RWPE2 (cell line): ENCODE results near the gene TEPSIN.

Source experiments
- ATAC-seq: fragments of 200-7000 bp; cut with Tn5 transposase; 3 replicates; pipeline ENCODE4 v1.9.1; 2021; ENCODE audit warnings: low read depth
- DNase-seq: peaks from one replicate; pipeline ENCODE4 v3.0.0-alpha.2; 2020; ENCODE audit warnings: low spot score
- H3K27ac ChIP-seq: fragments of 450-650 bp; 2 replicates; pipeline ENCODE4 v1.5.1; 2017; ENCODE audit warnings: mild to moderate bottlenecking; ENCODE audit not compliant: poor library complexity, severe bottlenecking
- H3K27me3 ChIP-seq: fragments of 250-450 bp; sonication (Bioruptor Pico); 2 replicates; pipeline ENCODE4 v1.5.1; 2021; ENCODE audit warnings: mild to moderate bottlenecking, moderate library complexity; ENCODE audit not compliant: insufficient read depth, poor library complexity, severe bottlenecking
- H3K36me3 ChIP-seq: fragments of 250-450 bp; sonication (Bioruptor Pico); 2 replicates; pipeline ENCODE4 v1.5.1; 2020; ENCODE audit warnings: low read depth, mild to moderate bottlenecking, moderate library complexity
- H3K4me1 ChIP-seq: fragments of 250-450 bp; sonication (Bioruptor Pico); 2 replicates; pipeline ENCODE4 v1.5.1; 2021; ENCODE audit warnings: mild to moderate bottlenecking, moderate library complexity; ENCODE audit not compliant: insufficient read depth, poor library complexity, severe bottlenecking
- H3K4me3 ChIP-seq: fragments of 250-450 bp; sonication (Bioruptor Pico); 2 replicates; pipeline ENCODE4 v1.5.1; 2021; ENCODE audit warnings: mild to moderate bottlenecking, moderate library complexity; ENCODE audit not compliant: severe bottlenecking
- H3K9me3 ChIP-seq: fragments of 250-450 bp; sonication (Bioruptor Pico); 2 replicates; pipeline ENCODE4 v1.5.1; 2021; ENCODE audit warnings: mild to moderate bottlenecking, moderate library complexity; ENCODE audit not compliant: severe bottlenecking
- CTCF ChIP-seq: fragments of 450-650 bp; IDR thresholded peaks from one replicate; pipeline ENCODE4 v1.5.1; 2017; ENCODE audit warnings: mild to moderate bottlenecking, moderate library complexity; ENCODE audit not compliant: poor library complexity, severe bottlenecking

TEPSIN gene

GRCh38 chr17:81276781-81277180 lies 37.9 kb upstream of the TEPSIN start:
- DNase-seq (no peak), ATAC-seq (no peak)
- no peak for TF ChIP-seq CTCF
- no peaks in the 10 kb centered on the region for H3K4me1 ChIP-seq
- no peaks in the 10 kb centered on the region for H3K27me3 ChIP-seq
- no peak overlapping the region for H3K27ac ChIP-seq
- H3K4me3 ChIP-seq, result no peak overlapping the region
- H3K9me3 ChIP-seq, result no peaks in the 10 kb centered on the region
- peaks cover 67% of the 10 kb centered on the region for H3K36me3 ChIP-seq

GRCh38 chr17:81274471-81274855 lies 35.6 kb upstream of the TEPSIN start:
- no peak for ATAC-seq
- TF ChIP-seq CTCF, result no peak
- Histone ChIP-seq H3K4me1 (no peaks in the 10 kb centered on the region), H3K9me3 (no peaks in the 10 kb centered on the region), H3K27me3 (no peaks in the 10 kb centered on the region), H3K4me3 (no peak overlapping the region), H3K36me3 (peaks cover 64% of the 10 kb centered on the region), H3K27ac (no peak overlapping the region)
- DNase-seq, result no peak

- Histone ChIP-seq H3K27ac (no peak overlapping the region), H3K9me3 (no peaks in the 10 kb centered on the region), H3K4me1 (no peaks in the 10 kb centered on the region), H3K27me3 (no peaks in the 10 kb centered on the region), H3K36me3 (peaks cover 70% of the 10 kb centered on the region), H3K4me3 (no peak overlapping the region)
- DNase-seq, result no peak
- ATAC-seq, result no peak
- no peak for TF ChIP-seq CTCF
Measured at GRCh38 chr17:81273698-81274470, 35.0 kb upstream of the TEPSIN start.

GRCh38 chr17:81272616-81273015 lies 33.8 kb upstream of the TEPSIN start:
- no peak for TF ChIP-seq CTCF
- DNase-seq (no peak), ATAC-seq (no peak)
- Histone ChIP-seq H3K4me3 (no peak overlapping the region), H3K27me3 (no peaks in the 10 kb centered on the region), H3K36me3 (peaks cover 78% of the 10 kb centered on the region), H3K9me3 (no peaks in the 10 kb centered on the region), H3K4me1 (no peaks in the 10 kb centered on the region), H3K27ac (no peak overlapping the region)

GRCh38 chr17:81271226-81271625 lies 32.4 kb upstream of the TEPSIN start:
- H3K9me3 ChIP-seq, result no peaks in the 10 kb centered on the region
- peaks cover 69% of the 10 kb centered on the region for H3K36me3 ChIP-seq
- H3K4me3 ChIP-seq, result no peak overlapping the region

More at GRCh38 chr17:81271226-81271625, 32.4 kb upstream of the TEPSIN start:
- Histone ChIP-seq H3K4me1 (no peaks in the 10 kb centered on the region), H3K27me3 (no peaks in the 10 kb centered on the region), H3K27ac (no peak overlapping the region)
- ATAC-seq (no peak), DNase-seq (no peak)
- no peak for TF ChIP-seq CTCF
